ENCODE results near the gene TMEM86B.

DNA sequence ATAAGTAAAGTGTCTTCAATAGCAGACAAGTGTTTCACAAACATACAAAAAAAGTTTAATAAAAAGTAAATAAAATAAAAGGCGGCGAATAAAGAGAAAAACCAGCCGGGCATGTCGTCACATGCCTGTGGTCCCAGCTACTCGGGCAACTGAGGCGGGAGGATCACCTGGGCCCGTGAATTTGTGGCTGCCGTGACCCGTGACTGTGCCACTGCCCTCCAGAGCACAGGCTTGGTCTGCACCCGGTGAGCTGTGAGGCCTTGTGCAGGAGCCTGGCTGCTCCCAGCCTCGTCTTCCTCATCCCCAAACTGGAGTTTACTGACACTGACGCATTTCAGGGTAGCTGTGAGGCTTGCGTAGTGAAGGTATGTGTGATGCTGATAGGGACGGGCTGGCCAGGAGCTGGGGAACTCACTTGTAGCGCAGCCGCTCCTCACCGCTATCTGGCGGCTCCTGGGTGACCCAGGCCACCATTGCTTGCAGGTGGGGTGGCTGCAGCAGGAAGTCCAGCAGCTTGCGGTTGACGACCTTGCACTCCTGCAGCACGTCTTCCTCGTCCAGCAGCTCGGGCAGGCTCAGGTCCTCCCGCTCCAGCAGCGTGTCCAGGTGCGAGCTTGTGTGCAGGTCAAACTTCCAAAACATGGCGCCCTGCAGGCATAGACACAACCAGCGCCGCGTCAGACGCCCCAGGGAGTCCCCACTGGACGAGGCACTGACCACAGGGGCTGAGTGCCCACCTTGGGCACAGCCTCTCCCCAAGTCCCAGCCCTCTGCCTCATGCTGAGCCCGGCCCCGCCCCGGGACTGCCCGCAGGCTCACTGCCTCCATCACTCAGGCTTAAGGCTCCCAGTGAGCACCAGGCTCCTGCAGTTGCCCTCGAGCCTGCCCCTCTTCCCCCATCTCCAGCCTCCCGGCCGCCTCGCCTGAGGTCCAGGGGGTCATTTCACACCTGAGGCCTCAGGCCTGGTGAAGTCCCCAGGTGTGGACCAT is 18.2 kb upstream of the TMEM86B start:
- TF ChIP-seq, protein P1, sequence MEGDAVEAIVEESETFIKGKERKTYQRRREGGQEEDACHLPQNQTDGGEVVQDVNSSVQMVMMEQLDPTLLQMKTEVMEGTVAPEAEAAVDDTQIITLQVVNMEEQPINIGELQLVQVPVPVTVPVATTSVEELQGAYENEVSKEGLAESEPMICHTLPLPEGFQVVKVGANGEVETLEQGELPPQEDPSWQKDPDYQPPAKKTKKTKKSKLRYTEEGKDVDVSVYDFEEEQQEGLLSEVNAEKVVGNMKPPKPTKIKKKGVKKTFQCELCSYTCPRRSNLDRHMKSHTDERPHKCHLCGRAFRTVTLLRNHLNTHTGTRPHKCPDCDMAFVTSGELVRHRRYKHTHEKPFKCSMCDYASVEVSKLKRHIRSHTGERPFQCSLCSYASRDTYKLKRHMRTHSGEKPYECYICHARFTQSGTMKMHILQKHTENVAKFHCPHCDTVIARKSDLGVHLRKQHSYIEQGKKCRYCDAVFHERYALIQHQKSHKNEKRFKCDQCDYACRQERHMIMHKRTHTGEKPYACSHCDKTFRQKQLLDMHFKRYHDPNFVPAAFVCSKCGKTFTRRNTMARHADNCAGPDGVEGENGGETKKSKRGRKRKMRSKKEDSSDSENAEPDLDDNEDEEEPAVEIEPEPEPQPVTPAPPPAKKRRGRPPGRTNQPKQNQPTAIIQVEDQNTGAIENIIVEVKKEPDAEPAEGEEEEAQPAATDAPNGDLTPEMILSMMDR (conservative IDR thresholded peaks at IDR 0.05; ENCODE audit: low read depth, low read length), result no peak
- no peak for TF ChIP-seq EZH2 (IDR thresholded peaks at IDR 0.05; ENCODE audit: borderline replicate concordance, low read depth, low read length, poor library complexity, severe bottlenecking)

All from A673 (cell line).